K562 (cell line): ENCODE results near the gene CACNA1I. TPM values are rescaled to one million over a fixed set of nuclear protein-coding genes. Genes with fewer than 3 reads are reported as not detected.

Experiments used
- ATAC-seq: fragments of 200-7000 bp; cut with Tn5 transposase; 3 replicates; pipeline ENCODE4 v1.9.1; 2020; ENCODE audit warnings: moderate library complexity
- BruUV-seq: library from RNA; stranded (reverse); fragments of 400-500 nt; replicated peaks from 2 replicates; lab custom pipeline; 2021; lab: Mats Ljungman, UMichigan
- CTCF ChIA-PET: fragments of 300-600 bp; formaldehyde crosslinking; extraction: SDS; loops from one replicate; lab custom pipeline; 2021; ENCODE audit warnings: low intra/inter-chr PET ratio; lab: Yijun Ruan, JAX
- POLR2A ChIA-PET: fragments of 300-600, 350-650 bp; sonication (Branson Sonifier 250); formaldehyde crosslinking; extraction: SDS; loops from one replicate; lab custom pipeline; 2021; ENCODE audit warnings: antibody characterized with exemption, inconsistent platforms; lab: Yijun Ruan, JAX
- DNase-seq, 4 experiments: peaks; one replicate each; pipeline versions ENCODE4 v3.0.0 to v3.0.0-alpha.2; 2011 to 2018; ENCODE audit warnings: low spot score in 3 of 4, mixed read lengths in 3 of 4; ENCODE audit errors: extremely low read depth in 1 of 4
- FAIRE-seq: peaks from 2 replicates; lab custom pipeline; 2011; peaks lifted over from hg19 to GRCh38; lab: Jason Lieb, UNC
- H2AFZ ChIP-seq: 2 replicates; pipeline ENCODE4 v1.6.0; 2011; ENCODE audit warnings: low read depth, low read length, control low read depth, inconsistent platforms
- H3K27ac ChIP-seq: fragments of 200-600 bp; 3 replicates; pipeline ENCODE4 v1.8.0; 2011; ENCODE audit warnings: low read depth, mild to moderate bottlenecking, control low read depth, inconsistent platforms, low read length, moderate library complexity, mixed read lengths; ENCODE audit errors: extremely low read depth
- H3K27me3 ChIP-seq, 2 experiments: fragments of 300-600 bp in 1 of 2; 2 replicates in 1 of 2; 3 replicates in 1 of 2; pipeline versions ENCODE4 v1.6.0 to v1.8.0; 2011; ENCODE audit warnings: inconsistent platforms in 2 of 2, low read length in 2 of 2, mild to moderate bottlenecking in 1 of 2, mixed read lengths in 1 of 2, moderate library complexity in 1 of 2; ENCODE audit not compliant: control insufficient read depth in 2 of 2, insufficient read depth in 2 of 2
- H3K36me3 ChIP-seq: fragments of 300-600 bp; 3 replicates; pipeline ENCODE4 v1.8.0; 2011; ENCODE audit warnings: mild to moderate bottlenecking, low read length, inconsistent platforms; ENCODE audit not compliant: control insufficient read depth, insufficient read depth
- H3K4me1 ChIP-seq, 2 experiments: fragments of 200-600 bp in 1 of 2; replicated peaks in 1 of 2; 2 replicates in 1 of 2; 3 replicates in 1 of 2; pipeline versions ENCODE4 v1.5.1 to v1.8.0; 2011; ENCODE audit warnings: inconsistent platforms in 2 of 2, low read length in 2 of 2, mild to moderate bottlenecking in 1 of 2, mixed read lengths in 1 of 2, moderate library complexity in 1 of 2; ENCODE audit not compliant: control insufficient read depth in 2 of 2, insufficient read depth in 2 of 2
- H3K4me2 ChIP-seq: 2 replicates; pipeline ENCODE4 v1.6.1; 2011; ENCODE audit warnings: low read length, control low read depth, inconsistent platforms, mixed read lengths; ENCODE audit not compliant: insufficient read depth
- H3K4me3 ChIP-seq: fragments of 200-600 bp; sonication (generic), shearing (Covaris generic); 2 replicates; pipeline ENCODE4 v1.5.1; 2016; ENCODE audit warnings: control low read depth, inconsistent platforms
- H3K79me2 ChIP-seq: fragments of 200-600 bp; 3 replicates; pipeline ENCODE4 v1.8.0; 2011; ENCODE audit warnings: low read length, inconsistent platforms; ENCODE audit not compliant: control insufficient read depth, insufficient read depth
- H3K9ac ChIP-seq, 2 experiments: 2 replicates each; pipeline versions ENCODE4 v1.6.0 to v1.6.1; 2011; ENCODE audit warnings: low read depth in 2 of 2, low read length in 2 of 2, control low read depth in 1 of 2, inconsistent platforms in 1 of 2, mild to moderate bottlenecking in 1 of 2, mixed read lengths in 1 of 2; ENCODE audit not compliant: insufficient read depth in 1 of 2
- H3K9me1 ChIP-seq: one replicate; pipeline ENCODE4 v1.6.0; 2011; ENCODE audit warnings: inconsistent platforms, mild to moderate bottlenecking, low read length, moderate library complexity; ENCODE audit not compliant: control insufficient read depth, insufficient read depth
- H3K9me3 ChIP-seq: replicated peaks from 2 replicates; pipeline ENCODE4 v1.5.1; 2011; ENCODE audit warnings: low read depth, low read length, inconsistent platforms; ENCODE audit not compliant: control insufficient read depth, insufficient read depth
- H4K20me1 ChIP-seq: replicated peaks from 2 replicates; pipeline ENCODE4 v1.6.1; 2011; ENCODE audit warnings: low read length, inconsistent platforms, mixed read lengths; ENCODE audit not compliant: control insufficient read depth, insufficient read depth
- ARNT ChIP-seq, 2 experiments: fragments of 450-650 bp; IDR thresholded peaks; 2 replicates each; pipeline ENCODE4 v1.6.1; 2016; ENCODE audit warnings: mild to moderate bottlenecking in 1 of 2
- CAMTA2 ChIP-seq: fragments of 250-450 bp; sonication (Bioruptor Pico); conservative IDR thresholded peaks from 2 replicates; pipeline ENCODE4 v1.5.1; 2022
- FOXK2 ChIP-seq, 2 experiments: fragments of 450-650 bp; IDR thresholded peaks in 1 of 2; conservative IDR thresholded peaks in 1 of 2; 2 replicates each; pipeline ENCODE4 v1.6.1; 2016; ENCODE audit warnings: low read depth in 2 of 2, mild to moderate bottlenecking in 1 of 2
- JUND ChIP-seq, 2 experiments: IDR thresholded peaks; 2 replicates in 1 of 2; 3 replicates in 1 of 2; pipeline ENCODE4 v1.6.1; 2011; ENCODE audit warnings: borderline replicate concordance in 2 of 2, low read depth in 2 of 2, low read length in 2 of 2, improper control_type of control experiment in 1 of 2, missing biosample characterization in 1 of 2, missing genetic modification characterization in 1 of 2, missing genetic modification reagents in 1 of 2
- NFE2 ChIP-seq: IDR thresholded peaks from 2 replicates; pipeline ENCODE4 v1.6.1; 2014; ENCODE audit warnings: antibody characterized with exemption, low read depth
- WGBS: fragments of 100-300 bp; shearing (Covaris generic); methylation state at CpG from one replicate; pipeline ENCODE4 v1.1.6; 2016; ENCODE audit warnings: low coverage, mixed read lengths; ENCODE audit not compliant: insufficient coverage; ENCODE audit errors: missing lambda C conversion rate; 5-methylcytosine and 5-hydroxymethylcytosine counted together
- in situ Hi-C: fragments of 300-500 bp; cut with MboI; formaldehyde crosslinking; loops from 4 replicates; pipeline ENCODE4 v1.15.0; 2018; ENCODE audit warnings: inconsistent platforms, mixed read lengths
- intact Hi-C: fragments of 100-400 bp; cut with micrococcal nuclease; formaldehyde crosslinking; loops from 2 replicates; pipeline ENCODE4 v1.14.2; 2022
- polyA plus RNA-seq, 8 experiments: library from polyadenylated mRNA; depleted of rRNA in 4 of 8; stranded (reverse) in 5 of 8; unstranded in 3 of 8; fragments of >200 nt; fragmentation: Nextera tagmentation in 2 of 8; fragmentation: Illumina TruSeq in 1 of 8; extraction: Ambion mirVana in 2 of 8; extraction: Trizol in 1 of 8; gene quantifications; 2 replicates each; pipeline versions ENCODE4 v1.2.1 to v1.2.3, GENCODE V29; 2011 to 2014; ENCODE audit warnings: inconsistent platforms in 1 of 8, missing spikeins in 1 of 8
- total RNA-seq, 7 experiments: library from RNA; depleted of rRNA in 6 of 7; stranded (reverse); fragments of >200 nt in 6 of 7; fragmentation: Illumina TruSeq in 2 of 7; extraction: Trizol in 2 of 7; gene quantifications; 2 replicates each; pipeline versions ENCODE4 v1.2.1 to v1.2.3, GENCODE V29; 2011 to 2021; ENCODE audit warnings: low replicate concordance in 1 of 7

Gene CACNA1I
- total and polyA plus RNA-seq, 9 of the 15 experiments (the other 6 are each of a cell fraction or from before 2014, with no cell fraction given), result 0.01 to 0.79 (median 0.32) TPM; not detected in 1

- H3K4me2 ChIP-seq, result no peak overlapping the region
- no TSS peak for BruUV-seq
- ChIA-PET POLR2A (interaction anchor here (0.6 to 0.7 kb wide), 3 partner anchors 28 to 511 kb away, joined by 3 read pairs; no protein-coding TSS in a partner anchor), CTCF (no interaction called here)
- H3K4me3 ChIP-seq, result no peak overlapping the region
- DNase-seq (no peak), FAIRE-seq (no peak), ATAC-seq (no peak)
- H3K27me3 ChIP-seq, result peaks cover 2 to 9% of the 10 kb centered on the region in 2 experiments; a peak in 2 of 5 replicates
- H3K9ac ChIP-seq, result no peak overlapping the region
- intact Hi-C loops, result no loop called here
- in situ Hi-C loops, result no loop called here
- H2AFZ ChIP-seq, result no peak overlapping the region
- 0 out of 2 replicates have a peak, but pooled peaks cover 4% of the 10 kb centered on the region for H4K20me1 ChIP-seq
- TF ChIP-seq CAMTA2 (no peak), FOXK2 (conservative IDR thresholded peaks at IDR 0.05 in 1 of 2, IDR thresholded peaks at IDR 0.05 in 1 of 2; ENCODE audit: low read depth in 2 of 2) (no peak), JUND (IDR thresholded peaks at IDR 0.05; ENCODE audit: borderline replicate concordance, low read depth, low read length) (no peak), JUND (tag; IDR thresholded peaks at IDR 0.05; ENCODE audit: borderline replicate concordance, low read depth, low read length) (no peak), NFE2 (no peak), ARNT (IDR thresholded peaks at IDR 0.05) (no peak)
- no peaks in the 10 kb centered on the region for H3K9me1 ChIP-seq
- H3K4me1 ChIP-seq, result peaks cover 0 to 20% of the 10 kb centered on the region in 2 experiments; a peak in 3 of 5 replicates
- no peaks in the 10 kb centered on the region for H3K9me3 ChIP-seq
- no peaks in the 10 kb centered on the region for H3K79me2 ChIP-seq
- no peaks in the 10 kb centered on the region for H3K36me3 ChIP-seq
- WGBS, result 43% methylated on average over 3 of the region's 3 CpGs
- H3K27ac ChIP-seq, result no peak overlapping the region
These were observed 16.4 kb upstream of the CACNA1I start for GRCh38 chr22:39554151-39554550.
